ENCODE results near the gene RLF.

GRCh38 chr1:40232444-40232843 lies 71.3 kb downstream of the RLF start:
- TF ChIP-seq CREB1 (IDR thresholded peaks at IDR 0.05; ENCODE audit: low read depth) (no peak), CBX3 (IDR thresholded peaks at IDR 0.05; ENCODE audit: borderline replicate concordance, low read depth) (no peak), SUZ12 (IDR thresholded peaks at IDR 0.05; ENCODE audit: unreplicated experiment) (no peak)
- TF ChIP-seq, protein P1, sequence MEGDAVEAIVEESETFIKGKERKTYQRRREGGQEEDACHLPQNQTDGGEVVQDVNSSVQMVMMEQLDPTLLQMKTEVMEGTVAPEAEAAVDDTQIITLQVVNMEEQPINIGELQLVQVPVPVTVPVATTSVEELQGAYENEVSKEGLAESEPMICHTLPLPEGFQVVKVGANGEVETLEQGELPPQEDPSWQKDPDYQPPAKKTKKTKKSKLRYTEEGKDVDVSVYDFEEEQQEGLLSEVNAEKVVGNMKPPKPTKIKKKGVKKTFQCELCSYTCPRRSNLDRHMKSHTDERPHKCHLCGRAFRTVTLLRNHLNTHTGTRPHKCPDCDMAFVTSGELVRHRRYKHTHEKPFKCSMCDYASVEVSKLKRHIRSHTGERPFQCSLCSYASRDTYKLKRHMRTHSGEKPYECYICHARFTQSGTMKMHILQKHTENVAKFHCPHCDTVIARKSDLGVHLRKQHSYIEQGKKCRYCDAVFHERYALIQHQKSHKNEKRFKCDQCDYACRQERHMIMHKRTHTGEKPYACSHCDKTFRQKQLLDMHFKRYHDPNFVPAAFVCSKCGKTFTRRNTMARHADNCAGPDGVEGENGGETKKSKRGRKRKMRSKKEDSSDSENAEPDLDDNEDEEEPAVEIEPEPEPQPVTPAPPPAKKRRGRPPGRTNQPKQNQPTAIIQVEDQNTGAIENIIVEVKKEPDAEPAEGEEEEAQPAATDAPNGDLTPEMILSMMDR (IDR thresholded peaks at IDR 0.05 in 2 of 3, conservative IDR thresholded peaks at IDR 0.05 in 1 of 3; ENCODE audit: control insufficient read depth in 2 of 3, extremely low read depth in 1 of 3, insufficient read depth in 1 of 3, low read depth in 3 of 3, low read length in 3 of 3), result no peak

All from GM12878 (cell line).